HCT116 (cell line): ENCODE measurements around the gene CALN1. TPM values are rescaled to one million over a fixed set of nuclear protein-coding genes. Genes with fewer than 3 reads are reported as not detected.

ENCODE experiments used
- ATAC-seq: fragments of 200-7000 bp; cut with Tn5 transposase; 2 replicates; pipeline ENCODE4 v1.9.1; 2020; ENCODE audit warnings: mild to moderate bottlenecking, moderate library complexity
- BruUV-seq: library from RNA; stranded (reverse); fragments of 400-500 nt; replicated peaks from 2 replicates; lab custom pipeline; 2021; lab: Mats Ljungman, UMichigan
- CTCF ChIA-PET: fragments of 300-600 bp; sonication (Branson Sonifier 250); formaldehyde crosslinking; loops from one replicate; lab custom pipeline; 2021; ENCODE audit warnings: antibody characterized with exemption; lab: Charles Lee
- POLR2A ChIA-PET: fragments of 300-600, 350-600 bp; sonication (Branson Sonifier 250); formaldehyde crosslinking; loops from one replicate; lab custom pipeline; 2021; ENCODE audit warnings: antibody characterized with exemption; lab: Charles Lee
- RAD21 ChIA-PET, 2 experiments: fragments of 300-600 bp; sonication (Branson Sonifier 250); formaldehyde crosslinking; loops; one replicate each; lab custom pipeline; 2023; ENCODE audit warnings: low total read pairs in 2 of 2; ENCODE audit not compliant: uncharacterized antibody in 2 of 2, unreplicated experiment in 2 of 2, low non-redundant PET in 1 of 2; lab: Charles Lee
- DNase-seq: peaks from one replicate; pipeline ENCODE4 v3.0.0-alpha.2; 2010; ENCODE audit warnings: low read depth, low spot score
- H2AFZ ChIP-seq: fragments of 200-600 bp; shearing (Covaris generic), sonication (generic); 2 replicates; pipeline ENCODE4 v1.6.1; 2017; ENCODE audit warnings: low read depth, mixed run types, mixed read lengths, antibody characterized with exemption, low read length; ENCODE audit not compliant: poor library complexity, severe bottlenecking
- H3K27ac ChIP-seq: 2 replicates; pipeline ENCODE4 v1.5.1; 2012; ENCODE audit warnings: low read depth, low read length
- H3K27me3 ChIP-seq: fragments of 200-600 bp; sonication (generic); 2 replicates; pipeline ENCODE4 v1.6.1; 2016; ENCODE audit warnings: mixed run types, low read length, mixed read lengths; ENCODE audit not compliant: insufficient read depth
- H3K36me3 ChIP-seq, 2 experiments: fragments of 200-500 bp in 1 of 2; fragments of 200-600 bp in 1 of 2; sonication (Bioruptor generic) in 1 of 2; sonication (generic) in 1 of 2; 2 replicates each; pipeline versions ENCODE4 v1.5.1 to v1.6.1; 2014 to 2016; ENCODE audit warnings: low read length in 2 of 2, inconsistent platforms in 1 of 2, mixed read lengths in 1 of 2, mixed run types in 1 of 2; ENCODE audit not compliant: insufficient read depth in 2 of 2, control insufficient read depth in 1 of 2
- H3K4me1 ChIP-seq, 2 experiments: fragments of 200-600 bp in 1 of 2; sonication (generic) in 1 of 2; 2 replicates each; pipeline versions ENCODE4 v1.5.1 to v1.6.1; 2012 to 2017; ENCODE audit warnings: low read length in 2 of 2, inconsistent platforms in 1 of 2, mild to moderate bottlenecking in 1 of 2, mixed read lengths in 1 of 2, mixed run types in 1 of 2, moderate library complexity in 1 of 2; ENCODE audit not compliant: insufficient read depth in 2 of 2, control insufficient read depth in 1 of 2
- H3K4me2 ChIP-seq: fragments of 200-600 bp; sonication (generic); 2 replicates; pipeline ENCODE4 v1.6.1; 2017; ENCODE audit warnings: mixed run types, low read length, mixed read lengths
- H3K4me3 ChIP-seq, 2 experiments: fragments of 200-600 bp in 1 of 2; sonication (generic) in 1 of 2; replicated peaks in 1 of 2; 2 replicates each; pipeline ENCODE4 v1.5.1; 2011 to 2016; ENCODE audit warnings: low read length in 2 of 2, control low read depth in 1 of 2, low read depth in 1 of 2, mild to moderate bottlenecking in 1 of 2, mixed read lengths in 1 of 2, mixed run types in 1 of 2
- H3K79me2 ChIP-seq: fragments of 200-600 bp; sonication (generic); 2 replicates; pipeline ENCODE4 v1.6.1; 2017; ENCODE audit warnings: mild to moderate bottlenecking, mixed run types, low read length, moderate library complexity, mixed read lengths; ENCODE audit not compliant: insufficient read depth
- H3K9ac ChIP-seq: fragments of 200-600 bp; sonication (generic); 2 replicates; pipeline ENCODE4 v1.6.1; 2016; ENCODE audit warnings: low read length, mixed read lengths
- H3K9me2 ChIP-seq: fragments of 200-600 bp; sonication (generic), shearing (Covaris generic); 2 replicates; pipeline ENCODE4 v1.6.1; 2017; ENCODE audit warnings: mixed run types, mild to moderate bottlenecking, moderate library complexity; ENCODE audit not compliant: insufficient read depth
- H3K9me3 ChIP-seq, 2 experiments: fragments of 200-500 bp in 1 of 2; fragments of 200-600 bp in 1 of 2; sonication (Bioruptor generic) in 1 of 2; sonication (generic) in 1 of 2; 2 replicates each; pipeline ENCODE4 v1.6.1; 2014 to 2017; ENCODE audit warnings: low read length in 2 of 2, mixed read lengths in 2 of 2, inconsistent platforms in 1 of 2, low read depth in 1 of 2, mild to moderate bottlenecking in 1 of 2, mixed run types in 1 of 2, moderate library complexity in 1 of 2; ENCODE audit not compliant: control insufficient read depth in 1 of 2, insufficient read depth in 1 of 2
- H4K20me1 ChIP-seq: fragments of 200-600 bp; sonication (generic), shearing (Covaris generic); 2 replicates; pipeline ENCODE4 v1.6.1; 2017; ENCODE audit warnings: mixed run types, mild to moderate bottlenecking, moderate library complexity; ENCODE audit not compliant: insufficient read depth
- CBX3 ChIP-seq: IDR thresholded peaks from 2 replicates; pipeline ENCODE4 v1.6.1; 2012; ENCODE audit warnings: low read depth
- EZH2 ChIP-seq: fragments of 200-600 bp; sonication (generic); IDR thresholded peaks from 2 replicates; pipeline ENCODE4 v1.6.1; 2017; ENCODE audit warnings: antibody characterized with exemption, mixed run types
- JUND ChIP-seq: IDR thresholded peaks from 2 replicates; pipeline ENCODE4 v1.6.1; 2012
- POLR2A ChIP-seq: IDR thresholded peaks from 2 replicates; pipeline ENCODE4 v1.7.0; 2011; ENCODE audit warnings: borderline replicate concordance; ENCODE audit not compliant: insufficient read depth, insufficient read length; ENCODE audit errors: extremely low read depth
- RAD21 ChIP-seq: IDR thresholded peaks from 2 replicates; pipeline ENCODE4 v1.6.1; 2012; ENCODE audit warnings: low read depth, mild to moderate bottlenecking
- SIN3A ChIP-seq: IDR thresholded peaks from 2 replicates; pipeline ENCODE4 v1.6.1; 2012; ENCODE audit warnings: low read depth
- SP1 ChIP-seq: IDR thresholded peaks from 2 replicates; pipeline ENCODE4 v1.6.1; 2012; ENCODE audit warnings: low read depth
- SRF ChIP-seq: IDR thresholded peaks from 2 replicates; pipeline ENCODE4 v1.6.1; 2012; ENCODE audit warnings: low read depth
- TCF7L2 ChIP-seq: IDR thresholded peaks from 2 replicates; pipeline ENCODE4 v1.7.0; 2011; ENCODE audit warnings: borderline replicate concordance, inconsistent platforms; ENCODE audit not compliant: insufficient read depth, insufficient read length; ENCODE audit errors: extremely low read depth
- ZFX ChIP-seq: fragments of 450-650 bp; IDR thresholded peaks from 2 replicates; pipeline ENCODE4 v1.6.1; 2017
- intact Hi-C: fragments of 100-400 bp; cut with micrococcal nuclease; formaldehyde crosslinking; loops from 2 replicates; pipeline ENCODE4 v1.10.0; 2022
- total RNA-seq: library from RNA; stranded (reverse); gene quantifications from one replicate; pipeline ENCODE4 v1.2.1, GENCODE V29; 2021; ENCODE audit not compliant: unreplicated experiment
- TF ChIP-seq, protein P1 (sequence below): IDR thresholded peaks from 2 replicates; pipeline ENCODE4 v1.6.1; 2012; ENCODE audit warnings: low read depth
- TF ChIP-seq, protein P2 (sequence below): IDR thresholded peaks from 2 replicates; pipeline ENCODE4 v1.6.1; 2012

The CALN1 gene
- total RNA-seq, 1 experiment from 2014 or later, result 0.17 TPM

DNA sequence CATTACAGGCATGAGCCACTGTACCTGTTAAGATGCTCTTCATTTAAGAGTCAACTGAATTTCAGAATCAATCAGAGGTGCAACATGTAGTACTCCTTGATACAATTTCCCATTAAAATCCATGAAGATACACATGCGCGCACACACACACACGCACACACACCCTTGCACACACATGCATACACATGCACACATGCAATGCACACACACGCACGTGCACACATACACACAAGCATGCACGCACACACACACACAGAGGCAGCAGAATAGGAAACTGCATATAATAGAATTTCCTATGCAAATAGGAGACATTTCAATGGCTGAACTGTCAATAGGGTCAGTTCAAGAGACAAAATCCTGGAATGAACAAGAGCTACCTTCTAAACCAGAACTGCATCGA, 192.6 kb downstream of the CALN1 start:
- POLR2A ChIA-PET, result no interaction called here
- Histone ChIP-seq H3K27me3 (no peaks in the 10 kb centered on the region), H3K9me3 (no peaks in the 10 kb centered on the region; a peak in 1 of 4 replicates), H2AFZ (no peak overlapping the region), H3K27ac (no peak overlapping the region), H4K20me1 (no peaks in the 10 kb centered on the region), H3K9me2 (no peaks in the 10 kb centered on the region), H3K9ac (no peak overlapping the region), H3K4me3 (no peak overlapping the region), H3K79me2 (no peaks in the 10 kb centered on the region), H3K4me2 (no peak overlapping the region), H3K4me1 (no peaks in the 10 kb centered on the region), H3K36me3 (no peaks in the 10 kb centered on the region)
- DNase-seq, result no peak
- RAD21 ChIA-PET, result no interaction called here
- no TSS peak for BruUV-seq
- intact Hi-C loops, result no loop called here
- TF ChIP-seq POLR2A (no peak), SP1 (no peak)
- TF ChIP-seq, protein P1, sequence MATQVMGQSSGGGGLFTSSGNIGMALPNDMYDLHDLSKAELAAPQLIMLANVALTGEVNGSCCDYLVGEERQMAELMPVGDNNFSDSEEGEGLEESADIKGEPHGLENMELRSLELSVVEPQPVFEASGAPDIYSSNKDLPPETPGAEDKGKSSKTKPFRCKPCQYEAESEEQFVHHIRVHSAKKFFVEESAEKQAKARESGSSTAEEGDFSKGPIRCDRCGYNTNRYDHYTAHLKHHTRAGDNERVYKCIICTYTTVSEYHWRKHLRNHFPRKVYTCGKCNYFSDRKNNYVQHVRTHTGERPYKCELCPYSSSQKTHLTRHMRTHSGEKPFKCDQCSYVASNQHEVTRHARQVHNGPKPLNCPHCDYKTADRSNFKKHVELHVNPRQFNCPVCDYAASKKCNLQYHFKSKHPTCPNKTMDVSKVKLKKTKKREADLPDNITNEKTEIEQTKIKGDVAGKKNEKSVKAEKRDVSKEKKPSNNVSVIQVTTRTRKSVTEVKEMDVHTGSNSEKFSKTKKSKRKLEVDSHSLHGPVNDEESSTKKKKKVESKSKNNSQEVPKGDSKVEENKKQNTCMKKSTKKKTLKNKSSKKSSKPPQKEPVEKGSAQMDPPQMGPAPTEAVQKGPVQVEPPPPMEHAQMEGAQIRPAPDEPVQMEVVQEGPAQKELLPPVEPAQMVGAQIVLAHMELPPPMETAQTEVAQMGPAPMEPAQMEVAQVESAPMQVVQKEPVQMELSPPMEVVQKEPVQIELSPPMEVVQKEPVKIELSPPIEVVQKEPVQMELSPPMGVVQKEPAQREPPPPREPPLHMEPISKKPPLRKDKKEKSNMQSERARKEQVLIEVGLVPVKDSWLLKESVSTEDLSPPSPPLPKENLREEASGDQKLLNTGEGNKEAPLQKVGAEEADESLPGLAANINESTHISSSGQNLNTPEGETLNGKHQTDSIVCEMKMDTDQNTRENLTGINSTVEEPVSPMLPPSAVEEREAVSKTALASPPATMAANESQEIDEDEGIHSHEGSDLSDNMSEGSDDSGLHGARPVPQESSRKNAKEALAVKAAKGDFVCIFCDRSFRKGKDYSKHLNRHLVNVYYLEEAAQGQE, result no peak
- CTCF ChIA-PET, result no interaction called here
- ATAC-seq, result no peak

DNA sequence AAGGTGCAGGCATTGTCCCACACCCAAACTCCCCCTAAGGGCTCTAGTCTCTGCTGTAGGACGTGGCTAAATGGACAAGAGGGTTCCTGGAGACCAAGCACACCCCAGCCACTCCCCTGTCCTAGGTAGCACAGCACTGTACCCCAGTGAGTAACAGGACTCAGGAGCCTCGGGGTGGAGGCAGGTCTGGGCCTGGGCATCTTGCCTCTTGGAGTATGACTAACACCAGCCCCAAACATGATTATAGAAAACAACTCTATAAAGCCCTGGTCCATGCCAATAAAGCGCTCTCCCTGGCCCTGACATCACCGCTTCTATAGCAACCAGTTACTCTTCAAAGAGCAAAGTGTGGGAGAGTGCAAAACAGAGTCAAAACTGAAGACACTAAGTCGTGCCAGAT, 195.0 kb downstream of the CALN1 start:
- no TSS peak for BruUV-seq
- H3K4me3 ChIP-seq, result no peak overlapping the region
- H3K27me3 ChIP-seq, result no peaks in the 10 kb centered on the region
- no peaks in the 10 kb centered on the region for H3K36me3 ChIP-seq
- no peak for TF ChIP-seq POLR2A
- TF ChIP-seq ZFX, result no peak
- TF ChIP-seq JUND, result no peak
- no peak for TF ChIP-seq EZH2
- TF ChIP-seq SRF, result no peak
- TF ChIP-seq CBX3, result no peak
- no peak for TF ChIP-seq RAD21
- no peak for TF ChIP-seq SIN3A
- no peak for TF ChIP-seq TCF7L2
- TF ChIP-seq, protein P2, sequence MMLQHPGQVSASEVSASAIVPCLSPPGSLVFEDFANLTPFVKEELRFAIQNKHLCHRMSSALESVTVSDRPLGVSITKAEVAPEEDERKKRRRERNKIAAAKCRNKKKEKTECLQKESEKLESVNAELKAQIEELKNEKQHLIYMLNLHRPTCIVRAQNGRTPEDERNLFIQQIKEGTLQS, result no peak
- ATAC-seq, result no peak
- H3K9me3 ChIP-seq, result no peaks in the 10 kb centered on the region; a peak in 1 of 4 replicates
- ChIA-PET POLR2A (no interaction called here), RAD21 (no interaction called here), CTCF (no interaction called here)
- no peak for DNase-seq
- no peaks in the 10 kb centered on the region for H3K9me2 ChIP-seq
- no peak overlapping the region for H3K27ac ChIP-seq
- intact Hi-C loops, result no loop called here
- no peaks in the 10 kb centered on the region for H4K20me1 ChIP-seq
- no peaks in the 10 kb centered on the region for H3K79me2 ChIP-seq
- no peaks in the 10 kb centered on the region for H3K4me1 ChIP-seq
- H2AFZ ChIP-seq, result no peak overlapping the region
- no peak overlapping the region for H3K9ac ChIP-seq
- no peak overlapping the region for H3K4me2 ChIP-seq
